ENCODE measurements around the gene LAMA2.

GRCh38 chr6:129426343-129426742 lies 543.4 kb downstream of the LAMA2 start:
- TF ChIP-seq CTCF (IDR thresholded peaks at IDR 0.05) = no peak
- no peak for TF ChIP-seq PBX3 (IDR thresholded peaks at IDR 0.05)
- no peak for TF ChIP-seq EZH2phosphoT487 (IDR thresholded peaks at IDR 0.05; ENCODE audit: borderline replicate concordance, low read depth)
- no peak for TF ChIP-seq USF2 (IDR thresholded peaks at IDR 0.05; ENCODE audit: borderline replicate concordance, low read depth, low read length)
- TF ChIP-seq IRF3 (IDR thresholded peaks at IDR 0.05; ENCODE audit: low read depth, low read length) = no peak
- TF ChIP-seq CHD2 (IDR thresholded peaks at IDR 0.05; ENCODE audit: low read length, partially characterized antibody) = no peak
- TF ChIP-seq MAX (IDR thresholded peaks at IDR 0.05; ENCODE audit: low read depth) = no peak
- TF ChIP-seq JUND (IDR thresholded peaks at IDR 0.05) = no peak
- TF ChIP-seq EP300 (IDR thresholded peaks at IDR 0.05; ENCODE audit: borderline replicate concordance in 1 of 2, low read depth in 1 of 2, low read length in 1 of 2) = no peak

Data from SK-N-SH (cell line).